SK-N-SH (cell line): ENCODE data around the gene VIM. TPM values are rescaled to one million over a fixed set of nuclear protein-coding genes. Genes with fewer than 3 reads are reported as not detected.

Source experiments
- CTCF ChIA-PET: fragments of 300-600, 350-600 bp; formaldehyde crosslinking; extraction: SDS; loops from one replicate; lab custom pipeline; 2021; lab: Yijun Ruan, JAX
- POLR2A ChIA-PET: fragments of 350-600 bp; sonication (Branson Sonifier 250); formaldehyde crosslinking; extraction: SDS; loops from one replicate; lab custom pipeline; 2020; ENCODE audit warnings: antibody characterized with exemption, inconsistent platforms; lab: Yijun Ruan, JAX
- DNase-seq: peaks from one replicate; pipeline ENCODE4 v3.0.0; 2012
- H2AFZ ChIP-seq: fragments of 200-600 bp; sonication (generic); 2 replicates; pipeline ENCODE4 v1.8.1; 2016; ENCODE audit warnings: antibody characterized with exemption, mild to moderate bottlenecking, low read depth
- H3F3A ChIP-seq: fragments of 200-600 bp; sonication (generic); replicated peaks from 2 replicates; pipeline ENCODE3; 2016; ENCODE audit warnings: antibody characterized with exemption, mild to moderate bottlenecking; ENCODE audit not compliant: insufficient read depth
- H3K27ac ChIP-seq, 2 experiments: fragments of 200-500 bp in 1 of 2; fragments of 200-600 bp in 1 of 2; sonication (Bioruptor generic) in 1 of 2; sonication (generic), shearing (Covaris generic) in 1 of 2; 2 replicates each; pipeline versions ENCODE4 v1.5.1 to v1.6.1; 2014 to 2016; ENCODE audit warnings: low read depth in 2 of 2, inconsistent platforms in 1 of 2, low read length in 1 of 2, mild to moderate bottlenecking in 1 of 2, mixed read lengths in 1 of 2
- H3K27me3 ChIP-seq: fragments of 200-600 bp; sonication (generic), shearing (Covaris generic); 2 replicates; pipeline ENCODE4 v1.6.1; 2016; ENCODE audit warnings: mixed run types; ENCODE audit not compliant: insufficient read depth
- H3K36me3 ChIP-seq, 2 experiments: fragments of 200-500 bp in 1 of 2; fragments of 200-600 bp in 1 of 2; sonication (Bioruptor generic) in 1 of 2; sonication (generic) in 1 of 2; replicated peaks in 1 of 2; 2 replicates each; pipeline versions ENCODE3 to v1.5.1; 2014 to 2016; ENCODE audit warnings: low read length in 1 of 2, mild to moderate bottlenecking in 1 of 2; ENCODE audit not compliant: insufficient read depth in 2 of 2, control insufficient read depth in 1 of 2
- H3K4me1 ChIP-seq, 2 experiments: fragments of 200-500 bp in 1 of 2; fragments of 200-600 bp in 1 of 2; sonication (Bioruptor generic) in 1 of 2; sonication (generic), shearing (Covaris generic) in 1 of 2; 2 replicates each; pipeline versions ENCODE4 v1.5.1 to v1.6.1; 2014 to 2016; ENCODE audit warnings: low read depth in 1 of 2, low read length in 1 of 2, mixed run types in 1 of 2; ENCODE audit not compliant: insufficient read depth in 2 of 2, control insufficient read depth in 1 of 2
- H3K4me2 ChIP-seq: fragments of 200-600 bp; sonication (generic), shearing (Covaris generic); 2 replicates; pipeline ENCODE4 v1.6.1; 2017; ENCODE audit warnings: mixed run types
- H3K4me3 ChIP-seq, 2 experiments: fragments of 200-500 bp in 1 of 2; fragments of 200-600 bp in 1 of 2; sonication (Bioruptor generic) in 1 of 2; sonication (generic), shearing (Covaris generic) in 1 of 2; 2 replicates each; pipeline versions ENCODE4 v1.5.1 to v1.8.1; 2014 to 2016; ENCODE audit warnings: low read depth in 2 of 2, inconsistent platforms in 1 of 2, low read length in 1 of 2, mild to moderate bottlenecking in 1 of 2, mixed read lengths in 1 of 2, moderate library complexity in 1 of 2
- H3K79me2 ChIP-seq: fragments of 200-600 bp; sonication (generic); 2 replicates; pipeline ENCODE4 v1.8.1; 2017; ENCODE audit warnings: mild to moderate bottlenecking; ENCODE audit not compliant: insufficient read depth
- H3K9ac ChIP-seq: fragments of 200-600 bp; sonication (generic); 2 replicates; pipeline ENCODE4 v1.6.1; 2017; ENCODE audit warnings: mixed run types
- H3K9me2 ChIP-seq: fragments of 200-600 bp; sonication (generic); 2 replicates; pipeline ENCODE4 v1.6.1; 2017; ENCODE audit warnings: mixed run types
- H3K9me3 ChIP-seq: fragments of 200-600 bp; sonication (generic); 2 replicates; pipeline ENCODE4 v1.6.1; 2017; ENCODE audit warnings: mixed run types, mild to moderate bottlenecking, moderate library complexity
- H4K20me1 ChIP-seq: fragments of 200-600 bp; sonication (generic); 2 replicates; pipeline ENCODE4 v1.6.1; 2017; ENCODE audit warnings: mild to moderate bottlenecking, mixed run types; ENCODE audit not compliant: insufficient read depth
- ELF1 ChIP-seq: IDR thresholded peaks from 2 replicates; pipeline ENCODE4 v1.4.0; 2012
- EP300 ChIP-seq, 2 experiments: IDR thresholded peaks; 2 replicates each; pipeline versions ENCODE4 v1.4.0 to v1.6.1; 2012; ENCODE audit warnings: borderline replicate concordance in 1 of 2, low read depth in 1 of 2, low read length in 1 of 2
- EZH2phosphoT487 ChIP-seq: fragments of 200-600 bp; sonication (generic); IDR thresholded peaks from 2 replicates; pipeline ENCODE4 v1.6.1; 2017; ENCODE audit warnings: low read depth, mixed run types, mild to moderate bottlenecking, antibody characterized with exemption, moderate library complexity, borderline replicate concordance
- FOSL2 ChIP-seq: IDR thresholded peaks from 2 replicates; pipeline ENCODE4 v1.4.0; 2012; ENCODE audit warnings: low read depth, mild to moderate bottlenecking, moderate library complexity, borderline replicate concordance
- FOXJ3 ChIP-seq: sonication (generic); formaldehyde crosslinking; IDR thresholded peaks from 2 replicates; pipeline ENCODE4 v1.5.1; 2020; ENCODE audit warnings: mild to moderate bottlenecking, missing genetic modification reagents
- FOXM1 ChIP-seq: IDR thresholded peaks from 2 replicates; pipeline ENCODE4 v1.4.0; 2012; ENCODE audit warnings: low read depth, mild to moderate bottlenecking
- GATA2 ChIP-seq: sonication (generic); formaldehyde crosslinking; IDR thresholded peaks from 2 replicates; pipeline ENCODE4 v1.5.0; 2020; ENCODE audit warnings: mild to moderate bottlenecking, missing genetic modification reagents
- IRF3 ChIP-seq: fragments of 150-350 bp; IDR thresholded peaks from 2 replicates; pipeline ENCODE4 v1.6.1; 2016; ENCODE audit warnings: mild to moderate bottlenecking, low read depth, low read length
- JUND ChIP-seq: IDR thresholded peaks from 2 replicates; pipeline ENCODE4 v1.4.0; 2012
- MAX ChIP-seq: IDR thresholded peaks from 2 replicates; pipeline ENCODE4 v1.4.0; 2012; ENCODE audit warnings: low read depth
- MEF2A ChIP-seq: IDR thresholded peaks from 2 replicates; pipeline ENCODE4 v1.4.0; 2012; ENCODE audit warnings: low read depth, borderline replicate concordance
- NFIC ChIP-seq: IDR thresholded peaks from 2 replicates; pipeline ENCODE4 v1.4.0; 2012; ENCODE audit warnings: borderline replicate concordance
- NRF1 ChIP-seq: IDR thresholded peaks from 2 replicates; pipeline ENCODE4 v1.6.1; 2012; ENCODE audit warnings: low read depth, mild to moderate bottlenecking, low read length
- PBX3 ChIP-seq: IDR thresholded peaks from 2 replicates; pipeline ENCODE4; 2012
- POLR2AphosphoS5 ChIP-seq: IDR thresholded peaks from 2 replicates; pipeline ENCODE4 v1.6.1; 2012; ENCODE audit warnings: low read depth, low read length
- RCOR1 ChIP-seq: fragments of 150-350 bp; IDR thresholded peaks from 2 replicates; pipeline ENCODE4 v1.6.1; 2017; ENCODE audit warnings: antibody characterized with exemption, low read length
- RXRA ChIP-seq: IDR thresholded peaks from 2 replicates; pipeline ENCODE4 v1.4.0; 2012; ENCODE audit warnings: low read depth, mild to moderate bottlenecking, borderline replicate concordance
- SIN3A ChIP-seq: IDR thresholded peaks from 2 replicates; pipeline ENCODE4 v1.6.1; 2012; ENCODE audit warnings: low read depth, mild to moderate bottlenecking, low read length, moderate library complexity, borderline replicate concordance
- TCF12 ChIP-seq: IDR thresholded peaks from 2 replicates; pipeline ENCODE4 v1.4.0; 2012
- TEAD4 ChIP-seq: IDR thresholded peaks from 2 replicates; pipeline ENCODE4 v1.4.0; 2012; ENCODE audit warnings: mild to moderate bottlenecking, borderline replicate concordance; ENCODE audit not compliant: insufficient read depth
- USF1 ChIP-seq: IDR thresholded peaks from 2 replicates; pipeline ENCODE4 v1.4.0; 2012; ENCODE audit warnings: low read depth, borderline replicate concordance
- USF2 ChIP-seq: fragments of 150-350 bp; IDR thresholded peaks from 2 replicates; pipeline ENCODE4 v1.6.1; 2017; ENCODE audit warnings: antibody characterized with exemption, low read length, low read depth, borderline replicate concordance
- WGBS: methylation state at CpG from one replicate; pipeline ENCODE4 v1.1.6; 2017; ENCODE audit warnings: low lambda C conversion rate; 5-methylcytosine and 5-hydroxymethylcytosine counted together
- polyA plus RNA-seq, 3 experiments: library from polyadenylated mRNA; depleted of rRNA; stranded (reverse); fragments of >200 nt; gene quantifications; 2 replicates each; pipeline ENCODE4 v1.2.3, GENCODE V29; 2012

The VIM gene
- polyA plus RNA-seq, 1 of the 3 experiments (the other 2 are of a cell fraction): 5,016 TPM

GRCh38 chr10:17215782-17216122 lies 12.3 kb upstream of the VIM start:
- TF ChIP-seq SIN3A (no peak), TEAD4 (no peak), GATA2 (CRISPR knock-in tag) (no peak), IRF3 (no peak), FOXJ3 (CRISPR knock-in tag) (no peak)
- peaks cover 0 to 64% of the 10 kb centered on the region in 2 experiments; a peak in 3 of 4 replicates for H3K4me1 ChIP-seq

GRCh38 chr10:17216217-17216900 lies 11.7 kb upstream of the VIM start:
- no peaks in the 10 kb centered on the region for H4K20me1 ChIP-seq
- no peaks in the 10 kb centered on the region for H3K27me3 ChIP-seq
- peaks cover 0 to 68% of the 10 kb centered on the region in 2 experiments; a peak in 3 of 4 replicates for H3K4me1 ChIP-seq
- 75% methylated on average over 5 of the region's 5 CpGs for WGBS
- H3K9me2 ChIP-seq: no peaks in the 10 kb centered on the region
- peak overlapping the region; percentile 78 to 100; a peak in 3 of 4 replicates for H3K27ac ChIP-seq
- peaks cover 75% of the 10 kb centered on the region for H3F3A ChIP-seq
- POLR2A ChIA-PET: no interaction called here
- peak overlapping the region; percentile 89 for H3K9ac ChIP-seq
- no peak for DNase-seq
- no peaks in the 10 kb centered on the region for H3K36me3 ChIP-seq
- H3K4me3 ChIP-seq: no peak overlapping the region
- H2AFZ ChIP-seq: no peak overlapping the region
- H3K4me2 ChIP-seq: peak overlapping the region; percentile 65; the same call in 1 of the 2 replicates
- H3K9me3 ChIP-seq: no peaks in the 10 kb centered on the region
- H3K79me2 ChIP-seq: peaks cover 30% of the 10 kb centered on the region
- TF ChIP-seq MAX (peak; percentile 24; the same call in 1 of the 2 replicates), USF2 (no peak), FOXJ3 (CRISPR knock-in tag) (no peak), TCF12 (peak; percentile 92), FOXM1 (peak; percentile 93), RCOR1 (no peak), FOSL2 (peak; percentile 96), USF1 (no peak), EP300 (IDR thresholded peaks at IDR 0.05; ENCODE audit: borderline replicate concordance in 1 of 2, low read depth in 1 of 2, low read length in 1 of 2) (peak in 1 of 2 experiments; percentile 93; a peak in 2 of 4 replicates), TEAD4 (peak; percentile 69; the same call in 1 of the 2 replicates), NFIC (peak; percentile 65; the same call in 1 of the 2 replicates), POLR2AphosphoS5 (peak; percentile 81; the same call in 1 of the 2 replicates), EZH2phosphoT487 (no peak), NRF1 (no peak), JUND (peak; percentile 96), RXRA (peak; percentile 78), MEF2A (peak; percentile 74; the same call in 1 of the 2 replicates), PBX3 (peak; percentile 93), ELF1 (0 out of 2 replicates have a peak, but pooled peaks have one; percentile 44)
- TF ChIP-seq, all 33 proteins: peak for 13
- CTCF ChIA-PET: interaction anchor here (1.0 to 1.8 kb wide), 2 partner anchors 14 to 359 kb away, joined by 3 to 9 read pairs; no protein-coding TSS in a partner anchor

More at GRCh38 chr10:17215782-17216122, 12.3 kb upstream of the VIM start:
- H3K27me3 ChIP-seq: no peaks in the 10 kb centered on the region
- ChIA-PET POLR2A (no interaction called here), CTCF (interaction anchor here (1.0 to 1.8 kb wide), 2 partner anchors 15 to 358 kb away, joined by 3 to 9 read pairs; no protein-coding TSS in a partner anchor)
- H3K36me3 ChIP-seq: no peaks in the 10 kb centered on the region
- no peak overlapping the region for H2AFZ ChIP-seq
- peak overlapping the region; percentile 78 to 100; a peak in 3 of 4 replicates for H3K27ac ChIP-seq
- DNase-seq: no peak
- peak overlapping the region in 1 of 2 experiments; percentile 51; a peak in 3 of 4 replicates for H3K4me3 ChIP-seq
- H3K4me2 ChIP-seq: peak overlapping the region; percentile 65
- H3K9ac ChIP-seq: peak overlapping the region; percentile 86
- peaks cover 35% of the 10 kb centered on the region for H3K79me2 ChIP-seq
- no peaks in the 10 kb centered on the region for H4K20me1 ChIP-seq
- no peaks in the 10 kb centered on the region for H3K9me2 ChIP-seq
- peaks cover 69% of the 10 kb centered on the region for H3F3A ChIP-seq
- no peaks in the 10 kb centered on the region for H3K9me3 ChIP-seq
- WGBS: 39% methylated on average over 2 of the region's 2 CpGs
